CD8-positive, alpha-beta memory T cell (primary cell): ENCODE measurements around the gene PLA2G2C. TPM values are rescaled to one million over a fixed set of nuclear protein-coding genes. Genes with fewer than 3 reads are reported as not detected.
"Not testable (repeated sequence)": the region's sequence is repeated elsewhere in the genome, so short reads cannot be mapped to it uniquely, and the experiment has no call there.

Experiments used
- CTCF ChIA-PET: fragments of 350-600 bp; sonication (Branson Sonifier 250); formaldehyde crosslinking; loops from one replicate; lab custom pipeline; 2021; ENCODE audit warnings: antibody characterized with exemption; lab: Charles Lee
- POLR2A ChIA-PET: fragments of 350-600 bp; sonication (Branson Sonifier 250); formaldehyde crosslinking; loops from one replicate; lab custom pipeline; 2021; ENCODE audit warnings: antibody characterized with exemption; lab: Charles Lee
- DNase-seq, 5 donors: peaks; one replicate each; pipeline versions ENCODE4 v3.0.0 to v3.0.0-alpha.2; 2020 to 2022; ENCODE audit warnings: mixed read lengths in 1 of 5
- H3K27ac ChIP-seq: one replicate; pipeline ENCODE4 v1.7.0; 2013; ENCODE audit warnings: low read depth, mild to moderate bottlenecking, low read length, moderate library complexity
- H3K27me3 ChIP-seq: 2 replicates; pipeline ENCODE4 v1.7.0; 2013; ENCODE audit warnings: low read length, mild to moderate bottlenecking; ENCODE audit not compliant: insufficient read depth, poor library complexity, severe bottlenecking
- H3K36me3 ChIP-seq: 2 replicates; pipeline ENCODE4 v1.7.0; 2013; ENCODE audit warnings: mild to moderate bottlenecking, low read length, moderate library complexity; ENCODE audit not compliant: insufficient read depth
- H3K4me1 ChIP-seq: 2 replicates; pipeline ENCODE4 v1.7.0; 2013; ENCODE audit warnings: mild to moderate bottlenecking, low read length, moderate library complexity; ENCODE audit not compliant: insufficient read depth
- H3K4me3 ChIP-seq: 2 replicates; pipeline ENCODE4 v1.7.0; 2013; ENCODE audit warnings: mild to moderate bottlenecking, low read length
- H3K9me3 ChIP-seq: 2 replicates; pipeline ENCODE4 v1.7.0; 2013; ENCODE audit warnings: mild to moderate bottlenecking, low read length
- H3K27ac Mint-ChIP-seq, 8 donors: one replicate each; pipeline ENCODE4 v1.8.0; 2020 to 2021; ENCODE audit warnings: mixed read lengths in 8 of 8, mild to moderate bottlenecking in 6 of 8, inconsistent platforms in 3 of 8, moderate library complexity in 3 of 8
- H3K27me3 Mint-ChIP-seq, 2 donors: one replicate each; pipeline ENCODE4 v1.8.0; 2020 to 2021; ENCODE audit warnings: mixed read lengths in 2 of 2, mild to moderate bottlenecking in 1 of 2, moderate library complexity in 1 of 2
- H3K36me3 Mint-ChIP-seq, 3 donors: one replicate each; pipeline ENCODE4 v1.8.0; 2020 to 2021; ENCODE audit warnings: mixed read lengths in 3 of 3, inconsistent platforms in 1 of 3, mild to moderate bottlenecking in 1 of 3
- H3K4me1 Mint-ChIP-seq, 3 donors: one replicate each; pipeline ENCODE4 v1.8.0; 2020 to 2021; ENCODE audit warnings: mixed read lengths in 3 of 3, inconsistent platforms in 1 of 3, mild to moderate bottlenecking in 1 of 3
- H3K4me3 Mint-ChIP-seq, 7 donors: one replicate each; pipeline ENCODE4 v1.8.0; 2020 to 2021; ENCODE audit warnings: mixed read lengths in 7 of 7, mild to moderate bottlenecking in 6 of 7, moderate library complexity in 4 of 7, inconsistent platforms in 2 of 7
- H3K9me3 Mint-ChIP-seq, 5 donors: one replicate each; pipeline ENCODE4 v1.8.0; 2020 to 2022; ENCODE audit warnings: mixed read lengths in 5 of 5, mild to moderate bottlenecking in 3 of 5, moderate library complexity in 2 of 5, inconsistent platforms in 1 of 5
- polyA plus RNA-seq: library from polyadenylated mRNA; unstranded; fragments of 300-500 nt; fragmentation: Illumina TruSeq; gene quantifications from one replicate; pipeline ENCODE4 v1.2.3, GENCODE V29; 2021
- total RNA-seq, 2 experiments: library from RNA; stranded (reverse); gene quantifications; one replicate each; pipeline ENCODE4 v1.2.3, GENCODE V29; 2021

PLA2G2C gene
- total and polyA plus RNA-seq, 3 experiments from 2014 or later: not detected

- Mint-ChIP-seq H3K27me3 (peaks cover 4 to 31% of the 10 kb centered on the region in 2 donors), H3K9me3 (no peaks in the 10 kb centered on the region), H3K4me1 (no peaks in the 10 kb centered on the region), H3K36me3 (no peaks in the 10 kb centered on the region), H3K4me3 (no peak overlapping the region), H3K27ac (no peak overlapping the region)
- Histone ChIP-seq H3K27ac (no peak overlapping the region), H3K36me3 (no peaks in the 10 kb centered on the region), H3K4me1 (no peaks in the 10 kb centered on the region), H3K9me3 (no peaks in the 10 kb centered on the region), H3K27me3 (no peaks in the 10 kb centered on the region), H3K4me3 (no peak overlapping the region)
- ChIA-PET POLR2A (no interaction called here), CTCF (no interaction called here)
- DNase-seq: peak in 1 of 5 donors; percentile 26
Measured at GRCh38 chr1:20139776-20140612, 46.3 kb downstream of the PLA2G2C start.

- H3K4me1 Mint-ChIP-seq: no peaks in the 10 kb centered on the region
- CTCF ChIA-PET: no interaction called here
Measured at GRCh38 chr1:20138961-20139550, 47.3 kb downstream of the PLA2G2C start, which contains the start of gene PLA2G2F. Gene PLA2G2F, plus strand, starts transcription at chr1:20139323. Its CDS starts 105 bp downstream, at chr1:20139428.

GRCh38 chr1:20138346-20138745 is 48.0 kb downstream of the PLA2G2C start:
- no peaks in the 10 kb centered on the region for H3K27me3 ChIP-seq
- ChIA-PET CTCF (no interaction called here), POLR2A (no interaction called here)
- Mint-ChIP-seq H3K27ac (no peak overlapping the region), H3K36me3 (no peaks in the 10 kb centered on the region), H3K4me1 (no peaks in the 10 kb centered on the region), H3K9me3 (no peaks in the 10 kb centered on the region), H3K4me3 (no peak overlapping the region), H3K27me3 (peaks cover 3 to 34% of the 10 kb centered on the region in 2 donors)
- H3K9me3 ChIP-seq: no peaks in the 10 kb centered on the region
- no peak for DNase-seq
- H3K36me3 ChIP-seq: no peaks in the 10 kb centered on the region
- no peak overlapping the region for H3K27ac ChIP-seq
- H3K4me3 ChIP-seq: no peak overlapping the region
- H3K4me1 ChIP-seq: no peaks in the 10 kb centered on the region

More at GRCh38 chr1:20138961-20139550, 47.3 kb downstream of the PLA2G2C start, which contains the start of gene PLA2G2F:
- H3K4me3 ChIP-seq: no peak within 1 kb of the TSS
- H3K36me3 ChIP-seq: no peaks in the 10 kb centered on the region
- POLR2A ChIA-PET: no interaction called here
- no peak within 1 kb of the TSS for H3K27ac Mint-ChIP-seq
- H3K9me3 Mint-ChIP-seq: no peaks in the 10 kb centered on the region
- no peaks in the 10 kb centered on the region for H3K27me3 ChIP-seq
- DNase-seq: peak in 1 of 5 donors; percentile 12
- no peak within 1 kb of the TSS for H3K4me3 Mint-ChIP-seq
- H3K9me3 ChIP-seq: no peaks in the 10 kb centered on the region
- no peaks in the 10 kb centered on the region for H3K4me1 ChIP-seq
- H3K27me3 Mint-ChIP-seq: peaks cover 4 to 32% of the 10 kb centered on the region in 2 donors
- H3K27ac ChIP-seq: no peak within 1 kb of the TSS
- no peaks in the 10 kb centered on the region for H3K36me3 Mint-ChIP-seq

- CTCF ChIA-PET: no interaction called here
Measured at GRCh38 chr1:20137604-20138003, 48.7 kb downstream of the PLA2G2C start.

GRCh38 chr1:20137055-20137454 is 49.3 kb downstream of the PLA2G2C start:
- H3K36me3 Mint-ChIP-seq: no peaks in the 10 kb centered on the region
- H3K27ac Mint-ChIP-seq: no peak overlapping the region
- H3K27me3 Mint-ChIP-seq: peaks cover 3 to 37% of the 10 kb centered on the region in 2 donors
- H3K9me3 Mint-ChIP-seq: no peaks in the 10 kb centered on the region
- H3K4me3 Mint-ChIP-seq: no peak overlapping the region
- no peaks in the 10 kb centered on the region for H3K27me3 ChIP-seq
- H3K4me1 Mint-ChIP-seq: no peaks in the 10 kb centered on the region
- POLR2A ChIA-PET: no interaction called here
- H3K4me3 ChIP-seq: no peak overlapping the region
- H3K4me1 ChIP-seq: no peaks in the 10 kb centered on the region
- no peaks in the 10 kb centered on the region for H3K36me3 ChIP-seq
- DNase-seq: peak in 1 of 5 donors; percentile 28
- CTCF ChIA-PET: no interaction called here
- H3K27ac ChIP-seq: no peak overlapping the region
- no peaks in the 10 kb centered on the region for H3K9me3 ChIP-seq

More at GRCh38 chr1:20137604-20138003, 48.7 kb downstream of the PLA2G2C start:
- Mint-ChIP-seq H3K4me3 (no peak overlapping the region), H3K36me3 (no peaks in the 10 kb centered on the region), H3K9me3 (no peaks in the 10 kb centered on the region), H3K27ac (no peak overlapping the region), H3K4me1 (no peaks in the 10 kb centered on the region), H3K27me3 (peaks cover 3 to 34% of the 10 kb centered on the region in 2 donors)
- no peaks in the 10 kb centered on the region for H3K4me1 ChIP-seq
- no peak overlapping the region for H3K27ac ChIP-seq
- H3K4me3 ChIP-seq: no peak overlapping the region
- DNase-seq: no peak
- POLR2A ChIA-PET: no interaction called here
- H3K36me3 ChIP-seq: no peaks in the 10 kb centered on the region
- no peaks in the 10 kb centered on the region for H3K27me3 ChIP-seq
- H3K9me3 ChIP-seq: no peaks in the 10 kb centered on the region

GRCh38 chr1:20136249-20136648 is 50.1 kb downstream of the PLA2G2C start:
- no peaks in the 10 kb centered on the region for H3K27me3 ChIP-seq
- ChIA-PET CTCF (no interaction called here), POLR2A (no interaction called here)
- H3K27ac Mint-ChIP-seq: no peak overlapping the region
- no peaks in the 10 kb centered on the region for H3K4me1 Mint-ChIP-seq
- no peaks in the 10 kb centered on the region for H3K36me3 Mint-ChIP-seq
- H3K27ac ChIP-seq: no peak overlapping the region
- no peaks in the 10 kb centered on the region for H3K4me1 ChIP-seq
- no peaks in the 10 kb centered on the region for H3K9me3 ChIP-seq
- H3K27me3 Mint-ChIP-seq: peaks cover 5 to 37% of the 10 kb centered on the region in 2 donors
- no peak for DNase-seq
- H3K9me3 Mint-ChIP-seq: peaks cover 0 to 2% (median 0%) of the 10 kb centered on the region in 5 donors
- H3K36me3 ChIP-seq: no peaks in the 10 kb centered on the region
- no peak overlapping the region for H3K4me3 Mint-ChIP-seq
- no peak overlapping the region for H3K4me3 ChIP-seq

GRCh38 chr1:20134995-20135394 is 51.3 kb downstream of the PLA2G2C start:
- CTCF ChIA-PET: no interaction called here
- no peaks in the 10 kb centered on the region for H3K9me3 ChIP-seq
- no peaks in the 10 kb centered on the region for H3K4me1 ChIP-seq
- POLR2A ChIA-PET: no interaction called here
- DNase-seq: no peak
- Mint-ChIP-seq H3K27ac (no peak overlapping the region), H3K4me3 (no peak overlapping the region), H3K27me3 (peaks cover 5 to 28% of the 10 kb centered on the region in 2 donors), H3K9me3 (peaks cover 0 to 6% (median 0%) of the 10 kb centered on the region in 5 donors), H3K4me1 (no peaks in the 10 kb centered on the region), H3K36me3 (no peaks in the 10 kb centered on the region)
- no peak overlapping the region for H3K27ac ChIP-seq
- H3K27me3 ChIP-seq: no peaks in the 10 kb centered on the region
- H3K36me3 ChIP-seq: no peaks in the 10 kb centered on the region
- H3K4me3 ChIP-seq: no peak overlapping the region

GRCh38 chr1:20130518-20130917 is 55.8 kb downstream of the PLA2G2C start:
- H3K4me3 ChIP-seq, CTCF ChIA-PET, H3K36me3 Mint-ChIP-seq, H3K4me1 Mint-ChIP-seq, H3K36me3 ChIP-seq, POLR2A ChIA-PET, H3K9me3 ChIP-seq, H3K27ac Mint-ChIP-seq, H3K4me1 ChIP-seq, H3K27me3 ChIP-seq, H3K4me3 Mint-ChIP-seq, H3K27ac ChIP-seq: not testable (repeated sequence)
- peak in 1 of 5 donors; percentile 15 for DNase-seq
- Mint-ChIP-seq H3K27me3 (peaks cover 4 to 11% of the 10 kb centered on the region in 2 donors), H3K9me3 (peaks cover 0 to 13% (median 3%) of the 10 kb centered on the region in 5 donors)
